RWPE1 (cell line): ENCODE data around the gene CES3.

Source experiments
- CTCF ChIA-PET: fragments of 350-600 bp; sonication (Branson Sonifier 250); formaldehyde crosslinking; extraction: SDS; loops from one replicate; lab custom pipeline; 2021; lab: Yijun Ruan, JAX
- POLR2A ChIA-PET: fragments of 400-600 bp; formaldehyde crosslinking; extraction: SDS; loops from one replicate; lab custom pipeline; 2020; ENCODE audit warnings: antibody characterized with exemption; ENCODE audit not compliant: low non-redundant PET; lab: Yijun Ruan, JAX
- DNase-seq: peaks from one replicate; pipeline ENCODE4 v3.0.0; 2012; ENCODE audit warnings: low spot score
- H3K27ac ChIP-seq: fragments of 450-650 bp; 2 replicates; pipeline ENCODE4 v1.5.1; 2017
- TF ChIP-seq, protein P1 (sequence below): fragments of 450-650 bp; conservative IDR thresholded peaks from 2 replicates; pipeline ENCODE4 v1.5.1; 2017; ENCODE audit warnings: low read depth, mild to moderate bottlenecking

Gene CES3

DNA sequence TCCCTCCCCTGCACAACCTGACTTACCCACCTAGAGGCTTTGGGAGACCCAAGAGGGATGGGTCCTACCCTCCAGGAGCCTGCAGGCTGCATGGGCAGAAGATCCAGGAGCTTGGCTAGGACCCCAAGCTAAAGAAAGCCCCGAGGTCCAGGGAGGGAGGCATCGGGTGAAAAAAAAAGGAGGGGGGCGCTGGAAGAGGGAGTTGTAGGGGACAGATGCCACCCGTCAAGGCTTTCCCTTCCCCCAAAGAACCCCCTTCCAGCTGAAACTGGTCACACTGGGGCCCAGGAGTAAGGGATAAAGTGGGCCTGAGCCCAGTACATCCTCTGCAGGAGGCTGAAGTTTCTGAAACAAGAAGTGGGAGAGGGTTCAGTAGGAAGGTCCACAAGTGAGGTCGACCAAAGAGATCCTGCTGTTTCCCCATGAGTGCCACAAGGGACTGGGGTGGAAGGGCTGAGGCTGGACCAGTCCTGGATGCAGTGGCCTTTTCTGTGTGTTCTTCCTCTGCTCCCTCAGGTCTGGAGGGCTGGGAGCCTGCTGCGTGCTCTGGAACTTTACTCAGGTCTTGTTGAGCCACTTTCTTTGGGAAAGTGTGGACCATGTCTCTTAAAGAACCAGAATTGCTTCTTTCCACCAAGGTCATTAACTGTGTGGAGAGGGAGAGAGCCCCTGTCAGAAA, 53.7 kb downstream of the CES3 start:
- ChIA-PET CTCF (interaction anchor here (0.6 to 2.0 kb wide), 5 partner anchors 25 to 275 kb away, joined by 3 to 18 read pairs (median 3); no protein-coding TSS in a partner anchor), POLR2A (no interaction called here)
- DNase-seq: no peak
- H3K27ac ChIP-seq: no peak overlapping the region
- TF ChIP-seq, protein P1, sequence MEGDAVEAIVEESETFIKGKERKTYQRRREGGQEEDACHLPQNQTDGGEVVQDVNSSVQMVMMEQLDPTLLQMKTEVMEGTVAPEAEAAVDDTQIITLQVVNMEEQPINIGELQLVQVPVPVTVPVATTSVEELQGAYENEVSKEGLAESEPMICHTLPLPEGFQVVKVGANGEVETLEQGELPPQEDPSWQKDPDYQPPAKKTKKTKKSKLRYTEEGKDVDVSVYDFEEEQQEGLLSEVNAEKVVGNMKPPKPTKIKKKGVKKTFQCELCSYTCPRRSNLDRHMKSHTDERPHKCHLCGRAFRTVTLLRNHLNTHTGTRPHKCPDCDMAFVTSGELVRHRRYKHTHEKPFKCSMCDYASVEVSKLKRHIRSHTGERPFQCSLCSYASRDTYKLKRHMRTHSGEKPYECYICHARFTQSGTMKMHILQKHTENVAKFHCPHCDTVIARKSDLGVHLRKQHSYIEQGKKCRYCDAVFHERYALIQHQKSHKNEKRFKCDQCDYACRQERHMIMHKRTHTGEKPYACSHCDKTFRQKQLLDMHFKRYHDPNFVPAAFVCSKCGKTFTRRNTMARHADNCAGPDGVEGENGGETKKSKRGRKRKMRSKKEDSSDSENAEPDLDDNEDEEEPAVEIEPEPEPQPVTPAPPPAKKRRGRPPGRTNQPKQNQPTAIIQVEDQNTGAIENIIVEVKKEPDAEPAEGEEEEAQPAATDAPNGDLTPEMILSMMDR: no peak

DNA sequence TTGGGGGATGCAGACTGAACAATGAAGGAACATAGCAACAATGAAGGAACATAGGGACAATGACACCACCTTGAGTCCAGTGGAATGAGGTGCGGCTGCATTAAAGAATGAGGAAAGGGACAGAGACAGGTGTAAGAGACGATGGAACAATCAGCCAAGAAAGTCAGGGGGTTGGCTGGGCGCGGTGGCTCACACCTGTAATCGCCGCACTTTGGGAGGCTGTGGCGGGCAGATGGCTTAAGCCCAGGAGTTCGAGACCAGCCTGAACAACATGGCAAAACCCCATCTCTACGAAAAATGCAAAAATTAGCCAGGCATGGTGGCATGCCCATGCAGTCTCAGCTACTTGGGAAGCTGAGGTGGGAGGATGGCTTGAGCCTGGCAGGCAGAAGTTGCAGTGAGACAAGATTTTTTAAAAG, 54.3 kb downstream of the CES3 start:
- TF ChIP-seq, protein P1: no peak
- no peak for DNase-seq
- CTCF ChIA-PET: interaction anchor here (0.7 to 1.5 kb wide), 2 partner anchors 86 to 98 kb away, joined by 3 to 8 read pairs; no protein-coding TSS in a partner anchor
- no peak overlapping the region for H3K27ac ChIP-seq
- POLR2A ChIA-PET: no interaction called here

DNA sequence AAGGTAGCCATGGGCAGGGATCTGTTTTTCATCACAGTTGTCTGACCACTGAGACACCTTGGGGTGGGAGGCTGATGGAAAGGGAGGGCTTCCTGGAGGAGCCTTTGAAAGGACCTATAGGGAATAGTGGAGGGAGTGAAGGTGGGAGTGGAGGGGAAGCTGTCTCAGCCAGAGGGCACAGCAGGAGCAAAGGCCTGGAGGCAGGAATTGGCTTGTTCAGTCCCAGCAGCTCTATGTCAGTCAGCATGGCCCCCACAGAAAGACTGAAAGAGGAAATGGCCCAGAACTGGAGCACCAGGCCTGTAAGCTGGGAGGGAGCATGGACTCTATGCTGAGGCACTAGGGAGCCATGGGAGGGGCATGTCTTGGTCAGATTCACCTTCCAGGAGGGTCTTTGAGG, 55.1 kb downstream of the CES3 start:
- POLR2A ChIA-PET: no interaction called here
- no peak overlapping the region for H3K27ac ChIP-seq
- no peak for DNase-seq
- CTCF ChIA-PET: interaction anchor here (0.6 to 1.5 kb wide), 6 partner anchors 9 to 158 kb away, joined by 3 to 8 read pairs (median 4); no protein-coding TSS in a partner anchor
- TF ChIP-seq, protein P1: no peak

DNA sequence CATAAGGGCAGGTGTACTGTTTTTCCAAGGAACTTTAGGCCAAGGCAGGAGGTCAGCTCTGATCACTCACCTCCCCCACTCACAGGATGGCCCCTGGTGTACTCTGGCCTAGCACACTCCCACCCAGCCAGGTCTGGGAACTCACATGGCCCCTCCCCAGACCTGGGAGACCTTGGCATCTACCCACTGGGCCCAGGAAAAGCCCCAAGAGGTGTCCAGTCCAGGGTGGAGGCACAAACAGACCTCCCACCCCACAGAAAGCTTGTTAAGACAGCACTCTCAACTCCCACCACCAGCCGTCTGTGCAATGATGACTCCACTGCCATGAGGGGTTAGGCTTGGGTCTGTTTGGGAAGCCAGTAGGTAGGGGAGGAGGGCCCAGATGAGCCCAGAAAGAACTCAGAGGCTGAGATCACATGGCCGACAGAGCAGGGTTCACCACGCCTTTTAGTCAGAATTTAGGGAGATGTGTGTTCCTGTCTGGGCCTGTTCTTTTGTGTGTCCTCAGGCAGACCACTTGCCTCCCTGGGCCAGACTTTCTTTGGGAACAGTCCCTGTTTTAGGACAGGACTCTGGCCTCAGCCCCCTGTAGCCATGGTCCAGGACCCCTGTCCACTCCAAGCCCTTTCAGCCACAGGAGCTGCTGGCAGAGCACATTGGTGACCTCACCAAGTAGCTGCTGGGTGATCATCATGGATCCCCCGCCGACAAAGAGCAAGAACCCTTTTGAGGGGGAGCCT, 55.8 kb downstream of the CES3 start:
- no peak for DNase-seq
- TF ChIP-seq, protein P1: no peak
- H3K27ac ChIP-seq: peak overlapping the region; percentile 38
- ChIA-PET CTCF (interaction anchor here (0.6 to 3.1 kb wide), 12 partner anchors 9 to 158 kb away, joined by 3 to 27 read pairs (median 4); no protein-coding TSS in a partner anchor), POLR2A (no interaction called here)

DNA sequence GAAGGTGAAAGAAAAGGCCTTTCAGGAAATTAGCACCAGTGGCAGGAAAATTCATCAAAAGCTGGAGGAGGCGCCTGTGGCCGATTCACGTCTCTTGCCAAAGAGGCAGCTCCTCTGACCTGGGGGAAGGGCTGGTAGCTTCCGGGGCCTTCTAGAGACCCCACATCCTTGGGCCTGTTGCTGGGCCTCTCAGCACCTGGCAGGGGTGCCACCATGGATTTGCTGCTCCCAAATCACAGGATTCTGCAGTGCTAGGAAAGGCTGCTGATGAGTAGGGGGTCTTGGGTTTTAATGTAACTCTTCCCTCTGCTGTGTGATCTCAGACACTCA, 56.3 kb downstream of the CES3 start:
- CTCF ChIA-PET: interaction anchor here (0.6 to 3.1 kb wide), 15 partner anchors 10 to 179 kb away, joined by 3 to 27 read pairs (median 3); no protein-coding TSS in a partner anchor
- TF ChIP-seq, protein P1: no peak
- peak overlapping the region; percentile 38 for H3K27ac ChIP-seq
- POLR2A ChIA-PET: no interaction called here
- DNase-seq: no peak

DNA sequence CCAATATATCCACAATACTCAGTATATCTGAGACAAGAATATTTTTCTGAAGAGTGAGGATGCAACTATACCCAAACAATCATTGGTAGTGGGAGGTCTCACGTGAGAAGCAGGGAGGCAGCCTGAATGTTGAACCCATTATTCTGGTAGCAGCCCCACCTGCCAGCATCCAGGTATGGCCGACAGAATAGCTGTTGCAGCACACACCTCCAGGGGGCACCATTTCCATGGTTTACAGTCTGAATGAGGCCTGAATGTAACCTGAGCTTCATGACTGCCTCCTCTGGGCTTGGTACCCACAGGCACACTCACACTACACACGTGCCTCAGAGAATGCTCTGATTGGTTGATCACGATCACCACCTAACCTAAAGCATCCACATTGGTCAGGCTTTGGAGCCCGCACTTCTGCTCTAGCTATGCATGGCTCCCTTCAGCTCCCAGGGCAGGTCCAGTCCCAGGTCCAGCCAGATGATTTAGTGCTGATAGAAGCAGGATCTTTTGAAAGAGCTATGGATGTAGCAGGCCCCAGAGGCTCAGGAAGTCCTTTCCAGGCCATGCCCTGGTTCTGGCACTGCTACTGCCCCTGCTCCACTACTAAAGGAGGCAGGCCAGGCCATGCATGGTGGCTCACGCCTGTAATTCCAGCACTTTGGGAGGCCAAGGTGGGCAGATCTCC, 56.9 kb downstream of the CES3 start:
- peak overlapping the region; percentile 38 for H3K27ac ChIP-seq
- peak; percentile 90 for DNase-seq
- CTCF ChIA-PET: interaction anchor here (0.6 to 3.1 kb wide), 21 partner anchors 10 to 179 kb away, joined by 3 to 27 read pairs (median 3); no protein-coding TSS in a partner anchor
- POLR2A ChIA-PET: no interaction called here
- TF ChIP-seq, protein P1: peak; percentile 76
